GM12892 (cell line): ENCODE results near the gene ZSWIM4.

Source experiments
- DNase-seq: peaks from one replicate; pipeline ENCODE4 v3.0.0; 2011; ENCODE audit not compliant: insufficient read length
- FAIRE-seq: peaks from 2 replicates; lab custom pipeline; 2011; peaks lifted over from hg19 to GRCh38; lab: Jason Lieb, UNC
- POLR2A ChIP-seq: IDR thresholded peaks from 2 replicates; pipeline ENCODE4 v1.6.1; 2011; ENCODE audit warnings: low read depth, low read length, control low read depth
- POLR2AphosphoS5 ChIP-seq: IDR thresholded peaks from 2 replicates; pipeline ENCODE4 v1.6.1; 2011; ENCODE audit warnings: low read depth, low read length, control low read depth
- TAF1 ChIP-seq: IDR thresholded peaks from 2 replicates; pipeline ENCODE4 v1.6.1; 2011; ENCODE audit warnings: low read depth, mild to moderate bottlenecking, control low read depth, low read length, borderline replicate concordance

The ZSWIM4 gene

DNA sequence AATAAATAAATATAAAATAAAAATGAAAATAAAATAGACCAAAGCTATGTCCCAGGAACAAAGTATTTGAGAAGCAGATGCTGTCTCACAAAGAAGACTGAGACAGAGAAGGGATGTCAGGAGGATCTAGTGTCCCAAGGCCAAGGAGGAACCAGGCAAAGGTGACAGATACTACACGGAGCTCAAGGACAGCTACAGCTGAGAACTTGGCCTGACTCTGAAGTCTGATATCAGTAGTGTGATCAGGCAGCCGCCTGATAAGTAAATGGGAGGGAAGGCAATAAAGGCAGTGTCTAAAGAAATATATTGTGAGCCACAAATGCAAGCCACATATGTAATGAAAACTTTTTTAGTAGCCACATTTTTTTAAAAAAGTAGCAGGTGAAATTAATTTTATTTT lies 61.3 kb downstream of the ZSWIM4 start:
- no peak for TF ChIP-seq TAF1
- TF ChIP-seq POLR2AphosphoS5: no peak
- no peak for DNase-seq
- no peak for FAIRE-seq

DNA sequence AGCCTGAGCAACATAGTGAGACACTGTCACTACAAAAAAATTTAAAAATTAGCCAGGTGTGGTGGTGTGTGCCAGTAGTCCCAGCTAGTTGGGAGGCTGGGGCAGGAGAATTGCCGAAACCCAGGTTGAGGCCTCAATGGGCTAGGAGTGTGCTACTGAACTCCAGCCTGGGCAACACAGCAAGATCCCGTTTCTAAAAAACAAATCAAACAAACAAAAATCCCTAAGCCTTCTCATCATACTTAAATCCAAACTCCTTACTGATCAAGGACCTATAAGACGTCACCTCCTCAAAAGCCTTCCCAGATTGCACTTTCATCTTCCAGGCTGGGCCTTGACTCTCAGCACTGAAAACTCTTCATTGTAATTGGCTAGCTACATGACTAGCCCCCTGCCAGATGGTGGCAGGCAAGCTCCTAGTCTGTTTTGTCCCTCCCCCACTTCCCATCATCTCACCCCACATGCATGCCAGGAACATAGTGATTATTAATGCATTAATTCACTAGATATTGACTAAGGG lies 64.2 kb downstream of the ZSWIM4 start:
- FAIRE-seq (no peak), DNase-seq (no peak)
- no peak for TF ChIP-seq POLR2AphosphoS5
- no peak for TF ChIP-seq TAF1
- TF ChIP-seq POLR2A: no peak

DNA sequence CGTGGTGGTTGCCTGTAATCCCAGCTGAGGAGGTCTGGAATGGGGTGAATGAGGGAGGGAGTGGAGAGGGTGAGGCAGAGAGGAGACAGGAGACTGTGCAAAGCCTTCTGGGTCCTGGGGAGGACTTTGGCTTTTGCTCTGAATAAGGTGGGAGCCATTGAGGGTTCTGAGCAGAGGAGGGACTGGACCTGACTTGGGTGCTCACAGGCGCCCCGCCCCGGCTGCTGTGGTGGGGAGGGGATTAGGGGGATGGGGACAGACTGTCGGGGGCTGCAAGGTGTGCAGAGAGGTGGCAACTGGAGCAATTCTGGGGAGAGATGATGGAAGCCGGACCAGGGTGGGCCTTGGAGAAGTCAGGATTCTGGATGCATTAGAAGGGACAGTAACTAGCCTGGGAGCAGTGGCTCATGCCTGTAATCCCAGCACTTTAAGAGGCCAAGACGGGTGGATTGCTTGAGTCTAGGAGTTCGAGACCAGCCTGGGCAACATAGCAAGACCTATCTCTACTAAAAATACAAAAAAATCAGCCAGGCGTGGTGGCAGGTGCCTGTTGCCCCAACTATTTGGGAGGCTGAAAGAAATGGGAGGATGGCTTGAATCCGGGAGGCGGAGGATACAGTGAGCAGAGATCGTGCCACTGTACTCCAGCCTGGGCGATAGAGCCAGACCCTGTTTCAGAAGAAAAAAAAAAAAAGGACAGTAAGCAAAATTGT lies 65.6 kb downstream of the ZSWIM4 start:
- FAIRE-seq (no peak), DNase-seq (no peak)
- TF ChIP-seq TAF1 (no peak), POLR2A (no peak), POLR2AphosphoS5 (no peak)

DNA sequence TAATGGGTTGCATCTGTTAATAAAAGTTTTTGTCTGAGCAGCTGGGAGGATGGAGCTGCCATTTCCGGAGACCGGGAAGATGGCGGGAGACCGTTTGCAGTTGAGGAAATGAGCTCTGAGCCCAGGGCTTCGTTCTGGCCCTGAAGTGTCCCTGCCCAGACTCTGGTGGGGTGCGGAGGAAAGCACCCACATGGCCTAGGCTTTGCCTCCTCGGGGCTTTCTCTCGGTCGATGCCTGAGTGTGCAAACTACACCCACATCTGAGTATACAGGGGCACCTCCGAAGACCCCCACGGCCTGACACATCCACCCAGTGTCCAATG lies 66.1 kb downstream of the ZSWIM4 start:
- TF ChIP-seq TAF1: no peak
- no peak for TF ChIP-seq POLR2AphosphoS5
- no peak for TF ChIP-seq POLR2A
- no peak for FAIRE-seq
- no peak for DNase-seq

DNA sequence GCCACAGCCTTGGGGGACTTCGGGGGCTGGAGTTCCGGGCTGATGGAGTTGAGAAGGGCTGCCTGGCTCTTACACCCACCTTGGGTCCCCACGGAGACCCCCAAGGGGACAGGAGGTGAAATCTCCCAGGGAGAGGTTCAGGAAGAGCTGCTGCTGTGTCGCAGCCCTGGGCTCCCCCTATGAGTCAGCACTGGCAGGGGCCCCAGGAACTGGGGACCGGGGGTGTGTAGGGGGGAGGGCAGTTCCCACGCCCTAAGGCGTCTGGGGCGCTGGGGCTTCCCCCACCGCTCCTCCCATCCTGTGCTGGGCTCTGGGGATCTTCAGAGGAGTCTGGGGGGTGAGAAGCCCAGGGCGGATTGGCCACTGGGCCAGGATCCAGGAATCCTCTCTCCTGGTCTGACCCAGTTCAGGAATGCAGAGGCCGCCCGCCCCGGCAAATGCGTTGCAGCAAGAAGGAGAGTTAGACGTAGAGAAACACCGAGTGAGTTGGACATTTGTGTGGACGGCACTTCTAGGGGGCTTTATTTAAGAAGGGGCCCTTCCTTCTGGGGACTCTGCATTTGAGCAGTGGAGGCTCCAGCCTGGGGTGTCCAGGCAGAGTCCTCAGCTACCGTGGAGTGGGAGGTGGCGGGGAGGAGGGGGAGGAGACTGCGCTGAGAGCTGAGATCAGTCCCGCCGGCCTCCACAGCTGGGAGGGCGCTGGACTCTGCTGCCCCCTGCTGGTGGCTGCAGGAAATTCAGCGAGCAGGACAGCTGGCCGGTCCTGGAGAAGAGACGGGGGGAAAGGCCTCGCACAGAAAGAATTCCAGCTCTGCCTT lies 66.7 kb downstream of the ZSWIM4 start:
- TF ChIP-seq TAF1: peak; percentile 26; the same call in 1 of the 2 replicates
- peak; percentile 79 for TF ChIP-seq POLR2AphosphoS5
- TF ChIP-seq POLR2A: peak; percentile 75
- DNase-seq: peak; percentile 94
- FAIRE-seq: peak; percentile 98

DNA sequence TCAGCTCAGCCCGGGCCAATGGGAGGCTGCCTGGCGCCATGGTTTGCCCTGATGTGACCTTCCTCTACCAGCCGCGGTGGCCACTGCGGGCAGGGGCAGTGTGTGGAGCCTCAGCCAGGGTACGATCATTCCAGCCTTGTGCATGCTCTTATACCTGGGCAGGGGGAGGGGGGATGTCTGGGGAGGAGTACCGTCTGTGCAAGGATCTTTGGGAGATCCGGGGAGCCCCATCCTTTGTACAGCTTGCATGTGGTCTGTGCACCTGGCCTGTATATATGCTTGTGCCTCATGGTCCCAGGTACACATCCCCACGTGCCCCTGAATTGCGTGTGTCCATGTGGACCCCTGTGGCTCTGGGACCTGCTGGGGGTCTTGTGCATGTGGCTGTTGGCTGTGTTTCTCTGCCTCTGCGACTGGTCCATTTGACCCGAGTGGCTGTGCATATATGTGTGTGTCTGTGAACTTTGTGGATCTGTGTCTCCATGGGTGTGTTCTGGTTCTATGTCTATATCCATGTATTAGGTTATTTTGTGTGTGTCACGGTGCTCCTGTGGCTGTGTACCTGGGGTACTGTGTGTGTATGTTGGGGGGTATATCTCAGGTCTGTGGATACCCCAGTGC lies 68.9 kb downstream of the ZSWIM4 start:
- FAIRE-seq (no peak), DNase-seq (no peak)
- no peak for TF ChIP-seq POLR2A
- TF ChIP-seq TAF1: no peak
- no peak for TF ChIP-seq POLR2AphosphoS5

DNA sequence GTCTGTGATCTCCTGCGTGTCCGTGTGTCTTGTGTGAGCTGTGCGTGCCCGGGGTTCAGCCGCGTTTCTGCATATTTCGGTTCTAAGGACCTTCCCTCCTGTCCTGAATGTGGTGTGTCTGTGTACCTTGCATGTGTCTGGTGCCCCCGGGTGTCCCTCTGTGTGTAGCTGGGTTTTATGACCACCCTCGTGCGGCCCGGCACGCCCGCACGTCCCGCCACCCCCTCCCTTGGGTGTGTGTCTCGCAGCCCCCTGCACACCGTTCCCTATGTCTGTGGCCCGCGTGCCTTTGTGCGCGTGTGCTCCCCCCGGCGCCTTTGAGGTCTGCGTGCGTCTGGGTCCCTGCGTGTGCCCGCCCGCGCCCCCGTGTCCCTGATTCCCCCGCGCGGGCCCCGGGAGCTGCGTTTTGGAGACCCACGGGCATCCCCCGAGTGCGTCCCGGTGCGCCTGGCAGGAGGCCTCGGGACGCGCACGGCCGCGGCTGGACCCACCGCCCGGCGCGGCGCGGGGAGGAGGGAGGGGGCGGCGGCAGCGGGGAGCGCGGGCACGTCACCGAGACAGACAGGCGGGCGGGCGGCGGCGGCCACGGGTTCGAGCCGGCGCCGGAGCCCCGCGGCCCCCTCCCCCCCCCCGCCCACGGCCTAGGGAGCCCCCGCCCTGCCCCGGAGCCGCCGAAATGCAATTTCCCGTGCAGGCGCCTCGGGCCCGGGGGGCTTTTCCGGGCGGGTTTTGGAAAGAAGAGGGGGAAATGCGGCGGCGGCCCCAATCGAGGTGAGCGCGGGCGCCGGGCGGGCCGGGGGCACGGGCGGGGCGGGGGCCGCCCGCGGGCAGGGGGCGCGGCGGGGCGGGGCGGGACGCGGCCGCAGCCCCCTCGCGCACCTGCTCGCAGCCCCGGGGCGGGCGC lies 69.7 kb downstream of the ZSWIM4 start:
- no peak for DNase-seq
- TF ChIP-seq POLR2A (no peak), TAF1 (no peak), POLR2AphosphoS5 (no peak)
- FAIRE-seq: no peak

DNA sequence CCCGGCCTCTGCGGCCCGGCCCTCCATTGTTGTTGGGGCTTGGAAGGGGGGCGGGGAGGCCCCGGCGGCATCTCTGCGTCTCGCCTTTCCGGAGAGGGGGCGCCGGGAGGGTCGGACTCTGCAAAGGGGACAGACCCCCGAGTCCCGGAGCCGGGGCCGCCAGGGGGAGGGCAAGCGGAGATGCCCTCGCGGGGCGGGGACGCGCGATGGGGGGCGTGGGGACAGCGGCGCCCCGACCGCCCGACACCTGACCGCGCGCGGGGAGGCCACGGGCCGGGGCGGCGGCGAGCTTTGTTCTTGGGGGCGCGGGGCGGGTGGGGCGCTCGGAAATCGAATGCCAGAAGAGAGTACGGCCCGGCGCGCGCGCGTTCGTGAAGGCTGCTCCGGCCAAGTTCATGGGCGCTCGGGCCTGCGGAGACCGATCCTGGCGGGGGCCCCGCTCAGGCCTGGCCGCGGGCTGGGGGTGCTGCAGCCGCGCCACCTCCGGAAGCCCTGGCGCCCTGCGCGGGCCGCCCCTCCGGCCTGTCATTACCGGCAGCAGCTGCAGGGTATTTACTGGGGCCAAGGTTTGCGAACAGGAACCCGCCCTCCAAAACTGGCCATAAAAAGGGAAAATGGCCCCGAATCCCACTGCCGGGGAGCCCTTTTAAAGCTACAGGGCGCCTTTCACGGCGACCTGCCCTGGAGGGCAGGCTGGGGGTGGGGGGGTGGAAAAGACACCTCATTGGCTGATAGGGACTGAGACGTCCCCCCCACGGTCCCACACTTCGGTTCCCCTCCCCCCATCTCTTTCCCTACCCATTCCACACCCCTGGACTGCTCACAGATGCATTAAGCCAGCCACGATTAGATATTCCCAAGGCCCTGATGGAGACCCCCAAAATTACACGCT lies 70.6 kb downstream of the ZSWIM4 start:
- TF ChIP-seq POLR2A: no peak
- TF ChIP-seq POLR2AphosphoS5: no peak
- no peak for TF ChIP-seq TAF1
- no peak for DNase-seq
- FAIRE-seq: no peak

DNA sequence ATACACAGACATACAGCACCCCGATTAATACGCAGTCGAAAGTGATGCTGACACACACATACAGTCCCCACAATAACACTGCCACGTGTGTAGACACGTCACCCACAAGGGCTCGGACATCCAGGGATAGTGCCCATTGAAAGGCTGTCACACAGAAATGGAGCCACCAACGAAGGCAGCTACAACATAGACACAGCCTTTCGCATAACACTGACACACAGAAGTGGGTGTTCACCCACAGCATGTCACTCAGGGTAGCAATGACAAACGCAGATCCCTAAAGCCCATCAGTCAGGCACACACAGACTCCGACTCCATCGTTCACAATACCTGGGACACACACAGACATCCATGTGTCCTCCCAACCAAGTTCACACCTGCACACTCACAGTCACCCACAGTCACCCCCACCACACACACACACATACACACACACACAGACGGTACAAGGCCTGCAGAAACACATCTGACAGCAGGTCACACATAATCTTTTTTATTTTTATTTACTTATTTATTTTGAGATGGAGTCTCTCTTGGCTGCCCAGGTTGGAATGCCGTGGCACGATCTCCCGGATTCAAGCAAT lies 71.3 kb downstream of the ZSWIM4 start:
- TF ChIP-seq POLR2AphosphoS5 (no peak), POLR2A (no peak), TAF1 (no peak)
- no peak for DNase-seq
- FAIRE-seq: no peak
